Fibroblast of upper back skin (primary cell): ENCODE data around the gene TRPC4AP.
"Not testable (repeated sequence)": the region's sequence is repeated elsewhere in the genome, so short reads cannot be mapped to it uniquely, and the experiment has no call there.

Experiments used
- DNase-seq: peaks from one replicate; pipeline ENCODE4 v3.0.0-alpha.2; 2013

Gene TRPC4AP

GRCh38 chr20:35093267-35093884 lies 769 bp upstream of the TRPC4AP start:
- DNase-seq = peak; percentile 83

- DNase-seq = peak; percentile 16
Measured at GRCh38 chr20:35091816-35092523, 637 bp downstream of the TRPC4AP start.

- DNase-seq = no peak
Measured at GRCh38 chr20:35088231-35089145, 4.1 kb downstream of the TRPC4AP start.

GRCh38 chr20:35087791-35088190 lies 4.8 kb downstream of the TRPC4AP start:
- no peak for DNase-seq

GRCh38 chr20:35087355-35087754 lies 5.3 kb downstream of the TRPC4AP start:
- no peak for DNase-seq

- DNase-seq = no peak
Measured at GRCh38 chr20:35085477-35086225, 7.0 kb downstream of the TRPC4AP start.

GRCh38 chr20:35084998-35085397 lies 7.6 kb downstream of the TRPC4AP start:
- DNase-seq = no peak

- DNase-seq = not testable (repeated sequence)
Measured at GRCh38 chr20:35080348-35080642, 12.3 kb downstream of the TRPC4AP start.

GRCh38 chr20:35079472-35080347 lies 12.9 kb downstream of the TRPC4AP start:
- DNase-seq = no peak

- no peak for DNase-seq
Measured at GRCh38 chr20:35077872-35078271, 14.7 kb downstream of the TRPC4AP start.

- no peak for DNase-seq
Measured at GRCh38 chr20:35077341-35077740, 15.3 kb downstream of the TRPC4AP start.

- not testable (repeated sequence) for DNase-seq
Measured at GRCh38 chr20:35071436-35072153, 21.0 kb downstream of the TRPC4AP start.

- no peak for DNase-seq
Measured at GRCh38 chr20:35066194-35066593, 26.4 kb downstream of the TRPC4AP start.

- DNase-seq = no peak
Measured at GRCh38 chr20:35065181-35065580, 27.4 kb downstream of the TRPC4AP start.

GRCh38 chr20:35063168-35063567 lies 29.4 kb downstream of the TRPC4AP start:
- no peak for DNase-seq

- DNase-seq = no peak
Measured at GRCh38 chr20:35062478-35062877, 30.1 kb downstream of the TRPC4AP start.

GRCh38 chr20:35060168-35060567 lies 32.4 kb downstream of the TRPC4AP start:
- no peak for DNase-seq

GRCh38 chr20:35059612-35060011 lies 33.0 kb downstream of the TRPC4AP start:
- no peak for DNase-seq

GRCh38 chr20:35059110-35059509 lies 33.5 kb downstream of the TRPC4AP start:
- no peak for DNase-seq

- peak; percentile 47 for DNase-seq
Measured at GRCh38 chr20:35055445-35056276, 36.9 kb downstream of the TRPC4AP start.
